ENCODE data around the gene NRXN3. TPM values are rescaled to one million over a fixed set of nuclear protein-coding genes. Genes with fewer than 3 reads are reported as not detected.

The NRXN3 gene
- total and polyA plus RNA-seq, 2 donors (not counting 1 experiment from before 2014, with no cell fraction given): not detected

DNA sequence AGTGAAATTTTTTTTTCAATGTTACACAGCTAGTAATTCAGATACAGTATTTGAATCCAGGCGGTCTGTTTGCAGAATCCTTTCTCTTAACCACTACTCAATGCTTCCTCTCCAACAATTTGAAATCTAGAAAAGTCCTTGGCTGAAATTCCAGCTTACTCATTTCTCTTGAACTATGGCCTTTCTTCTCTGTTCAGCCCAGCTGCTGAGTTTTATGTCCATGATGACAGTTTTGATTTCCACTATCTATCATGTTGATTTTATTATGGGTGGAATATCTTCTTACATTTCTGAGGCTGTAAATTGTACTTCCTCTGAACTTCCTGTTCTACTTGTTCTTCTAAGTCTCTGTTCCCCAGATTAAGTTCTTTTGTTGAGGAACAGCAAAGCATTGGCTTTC, 1725.8 kb downstream of the NRXN3 start:
- ATAC-seq (ENCODE audit: low read depth): no peak
- Histone ChIP-seq H3K27ac (ENCODE audit: low read length in 2 of 2) (no peak overlapping the region), H3K4me3 (ENCODE audit: control extremely low read depth in 1 of 5, extremely low read depth in 1 of 5, insufficient read depth in 1 of 5, low read depth in 2 of 5, low read length in 4 of 5) (no peak overlapping the region), H3K36me3 (replicated peaks in 1 of 2; ENCODE audit: control extremely low read depth in 1 of 2, control insufficient read depth in 1 of 2, extremely low read depth in 1 of 2, insufficient read depth in 2 of 2, low read length in 1 of 2) (no peaks in the 10 kb centered on the region), H3K9ac (ENCODE audit: low read length) (no peak overlapping the region), H2AFZ (ENCODE audit: insufficient read depth, low read depth, low read length, poor library complexity, severe bottlenecking) (no peak overlapping the region), H3K79me2 (ENCODE audit: control insufficient read depth, insufficient read depth, low read length) (no peaks in the 10 kb centered on the region), H3K27me3 (replicated peaks in 1 of 4; ENCODE audit: control extremely low read depth in 1 of 4, control insufficient read depth in 3 of 4, insufficient read depth in 4 of 4, low read length in 3 of 4) (no peaks in the 10 kb centered on the region), H3K4me2 (replicated peaks; ENCODE audit: low read depth, low read length, poor library complexity, severe bottlenecking) (no peak overlapping the region), H4K20me1 (ENCODE audit: control insufficient read depth, insufficient read depth, low read length, poor library complexity, severe bottlenecking) (no peaks in the 10 kb centered on the region), H3K9me3 (ENCODE audit: control extremely low read depth in 1 of 3, control insufficient read depth in 2 of 3, insufficient read depth in 1 of 3, low read length in 2 of 3) (peaks cover 0 to 4% (median 0%) of the 10 kb centered on the region in 3 donors), H3K4me1 (ENCODE audit: control insufficient read depth in 2 of 2, insufficient read depth in 2 of 2, low read length in 2 of 2) (no peaks in the 10 kb centered on the region)
- Mint-ChIP-seq H3K27ac (no peak overlapping the region), H3K4me3 (no peak overlapping the region), H3K4me1 (no peaks in the 10 kb centered on the region), H3K27me3 (no peaks in the 10 kb centered on the region), H3K9me3 (ENCODE audit: insufficient read depth) (peaks cover 11% of the 10 kb centered on the region)
- ChIA-PET POLR2A (no interaction called here), CTCF (no interaction called here)
- TF ChIP-seq, protein P1, sequence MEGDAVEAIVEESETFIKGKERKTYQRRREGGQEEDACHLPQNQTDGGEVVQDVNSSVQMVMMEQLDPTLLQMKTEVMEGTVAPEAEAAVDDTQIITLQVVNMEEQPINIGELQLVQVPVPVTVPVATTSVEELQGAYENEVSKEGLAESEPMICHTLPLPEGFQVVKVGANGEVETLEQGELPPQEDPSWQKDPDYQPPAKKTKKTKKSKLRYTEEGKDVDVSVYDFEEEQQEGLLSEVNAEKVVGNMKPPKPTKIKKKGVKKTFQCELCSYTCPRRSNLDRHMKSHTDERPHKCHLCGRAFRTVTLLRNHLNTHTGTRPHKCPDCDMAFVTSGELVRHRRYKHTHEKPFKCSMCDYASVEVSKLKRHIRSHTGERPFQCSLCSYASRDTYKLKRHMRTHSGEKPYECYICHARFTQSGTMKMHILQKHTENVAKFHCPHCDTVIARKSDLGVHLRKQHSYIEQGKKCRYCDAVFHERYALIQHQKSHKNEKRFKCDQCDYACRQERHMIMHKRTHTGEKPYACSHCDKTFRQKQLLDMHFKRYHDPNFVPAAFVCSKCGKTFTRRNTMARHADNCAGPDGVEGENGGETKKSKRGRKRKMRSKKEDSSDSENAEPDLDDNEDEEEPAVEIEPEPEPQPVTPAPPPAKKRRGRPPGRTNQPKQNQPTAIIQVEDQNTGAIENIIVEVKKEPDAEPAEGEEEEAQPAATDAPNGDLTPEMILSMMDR (IDR thresholded peaks at IDR 0.05): no peak
- no peak for TF ChIP-seq EZH2 (IDR thresholded peaks at IDR 0.05; ENCODE audit: borderline replicate concordance, insufficient read depth, low read depth, low read length, poor library complexity, severe bottlenecking)
- no peak for DNase-seq
- intact Hi-C loops (cut with micrococcal nuclease): no loop called here
- WGBS (ENCODE audit: insufficient coverage): no CpG with 5 or more reads among the region's 1 CpG

DNA sequence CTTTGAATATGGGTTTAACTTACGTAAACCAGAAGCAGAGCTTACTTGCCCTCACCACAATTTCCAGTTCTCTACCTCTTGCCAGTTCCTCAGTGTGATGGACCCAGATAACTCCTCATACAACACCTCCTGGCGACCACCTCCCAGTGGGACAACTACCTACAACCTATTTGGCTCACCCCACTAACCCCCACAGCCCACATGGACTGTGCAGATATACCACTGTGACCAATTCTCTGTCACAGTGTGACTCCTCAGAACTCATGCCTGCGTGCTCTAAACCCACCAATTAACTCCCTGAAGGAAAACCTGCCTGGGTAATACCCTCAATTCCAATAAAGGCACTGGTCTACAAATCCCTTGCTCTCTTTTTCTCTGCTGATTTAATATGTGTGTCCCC, 1729.4 kb downstream of the NRXN3 start:
- Mint-ChIP-seq H3K4me1 (no peaks in the 10 kb centered on the region), H3K9me3 (ENCODE audit: insufficient read depth) (peaks cover 10% of the 10 kb centered on the region), H3K4me3 (no peak overlapping the region), H3K27me3 (no peaks in the 10 kb centered on the region), H3K27ac (no peak overlapping the region)
- H3K9ac ChIP-seq (ENCODE audit: low read length): no peak overlapping the region
- CTCF ChIA-PET: no interaction called here
- H3K9me3 ChIP-seq (ENCODE audit: control extremely low read depth in 1 of 3, control insufficient read depth in 2 of 3, insufficient read depth in 1 of 3, low read length in 2 of 3): no peaks in the 10 kb centered on the region
- TF ChIP-seq, protein P1 (IDR thresholded peaks at IDR 0.05): no peak
- no peak for TF ChIP-seq EZH2 (IDR thresholded peaks at IDR 0.05; ENCODE audit: borderline replicate concordance, insufficient read depth, low read depth, low read length, poor library complexity, severe bottlenecking)
- H3K4me2 ChIP-seq (replicated peaks; ENCODE audit: low read depth, low read length, poor library complexity, severe bottlenecking): no peak overlapping the region
- H3K4me3 ChIP-seq (ENCODE audit: control extremely low read depth in 1 of 5, extremely low read depth in 1 of 5, insufficient read depth in 1 of 5, low read depth in 2 of 5, low read length in 4 of 5): no peak overlapping the region
- no peaks in the 10 kb centered on the region for H4K20me1 ChIP-seq (ENCODE audit: control insufficient read depth, insufficient read depth, low read length, poor library complexity, severe bottlenecking)
- WGBS (ENCODE audit: insufficient coverage): 76% methylated on average over 3 of the region's 3 CpGs
- DNase-seq (no peak), ATAC-seq (ENCODE audit: low read depth) (no peak)
- no peaks in the 10 kb centered on the region for H3K79me2 ChIP-seq (ENCODE audit: control insufficient read depth, insufficient read depth, low read length)
- intact Hi-C loops (cut with micrococcal nuclease): no loop called here
- no peaks in the 10 kb centered on the region for H3K36me3 ChIP-seq (replicated peaks in 1 of 2; ENCODE audit: control extremely low read depth in 1 of 2, control insufficient read depth in 1 of 2, extremely low read depth in 1 of 2, insufficient read depth in 2 of 2, low read length in 1 of 2)
- POLR2A ChIA-PET: no interaction called here
- no peak overlapping the region for H3K27ac ChIP-seq (ENCODE audit: low read length in 2 of 2)
- no peaks in the 10 kb centered on the region for H3K27me3 ChIP-seq (replicated peaks in 1 of 4; ENCODE audit: control extremely low read depth in 1 of 4, control insufficient read depth in 3 of 4, insufficient read depth in 4 of 4, low read length in 3 of 4)
- no peak overlapping the region for H2AFZ ChIP-seq (ENCODE audit: insufficient read depth, low read depth, low read length, poor library complexity, severe bottlenecking)
- no peaks in the 10 kb centered on the region for H3K4me1 ChIP-seq (ENCODE audit: control insufficient read depth in 2 of 2, insufficient read depth in 2 of 2, low read length in 2 of 2)
